ENCODE measurements around the gene CLNK. TPM values are rescaled to one million over a fixed set of nuclear protein-coding genes. Genes with fewer than 3 reads are reported as not detected.

CLNK gene
- total and polyA plus RNA-seq, 4 donors: under 0.01 to 0.01 (median under 0.01) TPM; not detected in 1

DNA sequence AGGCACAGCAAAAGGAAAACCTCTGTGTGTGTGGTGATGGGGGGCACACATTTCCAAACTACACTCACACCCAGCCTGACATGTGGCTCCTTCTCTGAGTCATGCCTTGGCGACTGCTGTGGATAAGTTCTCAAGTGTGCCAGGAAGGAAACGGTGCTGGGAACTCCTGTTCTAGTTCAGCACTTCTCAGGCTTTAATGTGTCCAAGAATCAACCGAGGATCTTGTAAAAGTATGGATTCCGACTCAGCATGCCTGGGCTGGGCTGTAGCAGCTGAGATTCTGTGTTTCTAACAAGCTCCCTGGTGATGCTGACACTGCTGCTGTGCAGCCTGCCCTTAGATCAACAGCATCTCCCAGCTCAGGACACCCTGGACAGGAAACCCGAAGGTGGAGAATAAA is 20.2 kb downstream of the CLNK start:
- no peak overlapping the region for H3K4me3 ChIP-seq (ENCODE audit: low read depth in 1 of 3, low read length in 3 of 3)
- H3K9ac ChIP-seq (ENCODE audit: low read depth in 1 of 2, low read length in 2 of 2): no peak overlapping the region
- no peak overlapping the region for H3K27ac ChIP-seq (ENCODE audit: low read depth in 1 of 2, low read length in 2 of 2)
- TF ChIP-seq FOXA1 (IDR thresholded peaks at IDR 0.05) (no peak), RAD21 (IDR thresholded peaks at IDR 0.05) (no peak)
- TF ChIP-seq, protein P1, sequence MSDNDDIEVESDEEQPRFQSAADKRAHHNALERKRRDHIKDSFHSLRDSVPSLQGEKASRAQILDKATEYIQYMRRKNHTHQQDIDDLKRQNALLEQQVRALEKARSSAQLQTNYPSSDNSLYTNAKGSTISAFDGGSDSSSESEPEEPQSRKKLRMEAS (IDR thresholded peaks at IDR 0.05): no peak
- no peak for DNase-seq (ENCODE audit: low spot score)
- 46% methylated on average over 5 of the region's 5 CpGs for WGBS
- H3K36me3 ChIP-seq (ENCODE audit: control insufficient read depth in 4 of 4, insufficient read depth in 3 of 4, low read depth in 1 of 4, low read length in 3 of 4): no peaks in the 10 kb centered on the region
- H3K4me1 ChIP-seq (ENCODE audit: control insufficient read depth in 4 of 4, insufficient read depth in 4 of 4, low read length in 3 of 4): no peaks in the 10 kb centered on the region
- H3K27me3 ChIP-seq (ENCODE audit: control insufficient read depth in 4 of 4, insufficient read depth in 4 of 4, low read length in 3 of 4): peaks cover 0 to 4% (median 0%) of the 10 kb centered on the region in 4 donors
- H3K9me3 ChIP-seq (ENCODE audit: control insufficient read depth in 4 of 4, low read length in 3 of 4): no peaks in the 10 kb centered on the region

DNA sequence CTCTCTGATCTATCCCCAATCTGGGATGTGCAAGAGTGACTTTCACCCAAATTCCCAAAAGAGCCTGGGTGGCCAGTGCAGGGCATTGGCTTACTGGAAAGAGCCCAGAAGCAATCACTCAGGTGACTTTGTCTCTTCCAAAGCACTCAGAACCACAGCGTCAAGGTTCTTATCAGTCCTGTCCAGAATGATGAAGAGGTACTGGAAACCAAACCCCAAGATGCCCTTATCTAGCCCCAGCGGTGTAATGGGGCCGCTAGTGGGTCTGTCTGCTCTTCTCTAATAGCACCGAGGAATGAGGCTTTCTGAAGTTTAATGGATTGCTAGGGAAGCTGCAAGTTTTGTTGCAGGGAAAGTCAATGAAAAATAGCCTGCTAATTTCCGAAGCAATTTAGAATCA is 21.6 kb downstream of the CLNK start:
- H3K36me3 ChIP-seq (ENCODE audit: control insufficient read depth in 4 of 4, insufficient read depth in 3 of 4, low read depth in 1 of 4, low read length in 3 of 4): no peaks in the 10 kb centered on the region
- no peak for DNase-seq (ENCODE audit: low spot score)
- peaks cover 0 to 4% (median 0%) of the 10 kb centered on the region in 4 donors for H3K27me3 ChIP-seq (ENCODE audit: control insufficient read depth in 4 of 4, insufficient read depth in 4 of 4, low read length in 3 of 4)
- 54% methylated on average over 5 of the region's 5 CpGs for WGBS
- no peaks in the 10 kb centered on the region for H3K4me1 ChIP-seq (ENCODE audit: control insufficient read depth in 4 of 4, insufficient read depth in 4 of 4, low read length in 3 of 4)
- no peak overlapping the region for H3K27ac ChIP-seq (ENCODE audit: low read depth in 1 of 2, low read length in 2 of 2)
- H3K9me3 ChIP-seq (ENCODE audit: control insufficient read depth in 4 of 4, low read length in 3 of 4): no peaks in the 10 kb centered on the region
- H3K9ac ChIP-seq (ENCODE audit: low read depth in 1 of 2, low read length in 2 of 2): no peak overlapping the region
- no peak overlapping the region for H3K4me3 ChIP-seq (ENCODE audit: low read depth in 1 of 3, low read length in 3 of 3)
- TF ChIP-seq RAD21 (IDR thresholded peaks at IDR 0.05) (no peak), JUND (IDR thresholded peaks at IDR 0.05) (no peak), YY1 (IDR thresholded peaks at IDR 0.05) (no peak), HNF4G (IDR thresholded peaks at IDR 0.05) (no peak), NR2F2 (IDR thresholded peaks at IDR 0.05) (no peak)
- TF ChIP-seq, protein P2, sequence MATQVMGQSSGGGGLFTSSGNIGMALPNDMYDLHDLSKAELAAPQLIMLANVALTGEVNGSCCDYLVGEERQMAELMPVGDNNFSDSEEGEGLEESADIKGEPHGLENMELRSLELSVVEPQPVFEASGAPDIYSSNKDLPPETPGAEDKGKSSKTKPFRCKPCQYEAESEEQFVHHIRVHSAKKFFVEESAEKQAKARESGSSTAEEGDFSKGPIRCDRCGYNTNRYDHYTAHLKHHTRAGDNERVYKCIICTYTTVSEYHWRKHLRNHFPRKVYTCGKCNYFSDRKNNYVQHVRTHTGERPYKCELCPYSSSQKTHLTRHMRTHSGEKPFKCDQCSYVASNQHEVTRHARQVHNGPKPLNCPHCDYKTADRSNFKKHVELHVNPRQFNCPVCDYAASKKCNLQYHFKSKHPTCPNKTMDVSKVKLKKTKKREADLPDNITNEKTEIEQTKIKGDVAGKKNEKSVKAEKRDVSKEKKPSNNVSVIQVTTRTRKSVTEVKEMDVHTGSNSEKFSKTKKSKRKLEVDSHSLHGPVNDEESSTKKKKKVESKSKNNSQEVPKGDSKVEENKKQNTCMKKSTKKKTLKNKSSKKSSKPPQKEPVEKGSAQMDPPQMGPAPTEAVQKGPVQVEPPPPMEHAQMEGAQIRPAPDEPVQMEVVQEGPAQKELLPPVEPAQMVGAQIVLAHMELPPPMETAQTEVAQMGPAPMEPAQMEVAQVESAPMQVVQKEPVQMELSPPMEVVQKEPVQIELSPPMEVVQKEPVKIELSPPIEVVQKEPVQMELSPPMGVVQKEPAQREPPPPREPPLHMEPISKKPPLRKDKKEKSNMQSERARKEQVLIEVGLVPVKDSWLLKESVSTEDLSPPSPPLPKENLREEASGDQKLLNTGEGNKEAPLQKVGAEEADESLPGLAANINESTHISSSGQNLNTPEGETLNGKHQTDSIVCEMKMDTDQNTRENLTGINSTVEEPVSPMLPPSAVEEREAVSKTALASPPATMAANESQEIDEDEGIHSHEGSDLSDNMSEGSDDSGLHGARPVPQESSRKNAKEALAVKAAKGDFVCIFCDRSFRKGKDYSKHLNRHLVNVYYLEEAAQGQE (IDR thresholded peaks at IDR 0.05): no peak
- TF ChIP-seq, protein P3, sequence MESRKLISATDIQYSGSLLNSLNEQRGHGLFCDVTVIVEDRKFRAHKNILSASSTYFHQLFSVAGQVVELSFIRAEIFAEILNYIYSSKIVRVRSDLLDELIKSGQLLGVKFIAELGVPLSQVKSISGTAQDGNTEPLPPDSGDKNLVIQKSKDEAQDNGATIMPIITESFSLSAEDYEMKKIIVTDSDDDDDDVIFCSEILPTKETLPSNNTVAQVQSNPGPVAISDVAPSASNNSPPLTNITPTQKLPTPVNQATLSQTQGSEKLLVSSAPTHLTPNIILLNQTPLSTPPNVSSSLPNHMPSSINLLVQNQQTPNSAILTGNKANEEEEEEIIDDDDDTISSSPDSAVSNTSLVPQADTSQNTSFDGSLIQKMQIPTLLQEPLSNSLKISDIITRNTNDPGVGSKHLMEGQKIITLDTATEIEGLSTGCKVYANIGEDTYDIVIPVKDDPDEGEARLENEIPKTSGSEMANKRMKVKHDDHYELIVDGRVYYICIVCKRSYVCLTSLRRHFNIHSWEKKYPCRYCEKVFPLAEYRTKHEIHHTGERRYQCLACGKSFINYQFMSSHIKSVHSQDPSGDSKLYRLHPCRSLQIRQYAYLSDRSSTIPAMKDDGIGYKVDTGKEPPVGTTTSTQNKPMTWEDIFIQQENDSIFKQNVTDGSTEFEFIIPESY (IDR thresholded peaks at IDR 0.05): no peak

DNA sequence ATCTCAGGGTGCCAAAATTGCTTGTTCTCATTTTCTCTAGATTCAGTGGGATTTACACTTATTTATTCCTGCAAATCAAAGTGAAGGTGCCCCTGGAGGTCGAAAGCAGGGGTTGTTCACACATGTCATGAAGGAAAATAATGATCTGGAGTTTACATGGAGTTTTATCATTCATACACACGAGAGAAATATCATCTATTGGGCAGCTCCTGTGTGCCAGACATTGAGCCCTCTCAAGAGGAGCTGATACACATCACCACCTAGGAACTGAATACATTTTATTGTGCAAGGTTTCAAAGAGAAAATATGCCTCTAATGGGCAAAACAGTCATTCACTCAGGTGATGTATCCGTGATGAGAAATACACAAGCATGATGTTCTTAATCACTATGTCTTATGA is 23.5 kb downstream of the CLNK start:
- H3K27me3 ChIP-seq (ENCODE audit: control insufficient read depth in 4 of 4, insufficient read depth in 4 of 4, low read length in 3 of 4): no peaks in the 10 kb centered on the region
- no peaks in the 10 kb centered on the region for H3K36me3 ChIP-seq (ENCODE audit: control insufficient read depth in 4 of 4, insufficient read depth in 3 of 4, low read depth in 1 of 4, low read length in 3 of 4)
- 67% methylated on average over 3 of the region's 3 CpGs for WGBS
- no peak overlapping the region for H3K9ac ChIP-seq (ENCODE audit: low read depth in 1 of 2, low read length in 2 of 2)
- H3K4me3 ChIP-seq (ENCODE audit: low read depth in 1 of 3, low read length in 3 of 3): no peak overlapping the region
- H3K27ac ChIP-seq (ENCODE audit: low read depth in 1 of 2, low read length in 2 of 2): no peak overlapping the region
- H3K4me1 ChIP-seq (ENCODE audit: control insufficient read depth in 4 of 4, insufficient read depth in 4 of 4, low read length in 3 of 4): no peaks in the 10 kb centered on the region
- TF ChIP-seq NR2F2 (IDR thresholded peaks at IDR 0.05) (no peak), RXRA (IDR thresholded peaks at IDR 0.05) (no peak), FOXA2 (IDR thresholded peaks at IDR 0.05) (no peak), SP1 (IDR thresholded peaks at IDR 0.05) (no peak), HNF4A (conservative IDR thresholded peaks at IDR 0.05) (no peak), FOXA1 (IDR thresholded peaks at IDR 0.05) (no peak), EGR1 (IDR thresholded peaks at IDR 0.05; ENCODE audit: low read depth in 2 of 2) (no peak)
- TF ChIP-seq, protein P4, sequence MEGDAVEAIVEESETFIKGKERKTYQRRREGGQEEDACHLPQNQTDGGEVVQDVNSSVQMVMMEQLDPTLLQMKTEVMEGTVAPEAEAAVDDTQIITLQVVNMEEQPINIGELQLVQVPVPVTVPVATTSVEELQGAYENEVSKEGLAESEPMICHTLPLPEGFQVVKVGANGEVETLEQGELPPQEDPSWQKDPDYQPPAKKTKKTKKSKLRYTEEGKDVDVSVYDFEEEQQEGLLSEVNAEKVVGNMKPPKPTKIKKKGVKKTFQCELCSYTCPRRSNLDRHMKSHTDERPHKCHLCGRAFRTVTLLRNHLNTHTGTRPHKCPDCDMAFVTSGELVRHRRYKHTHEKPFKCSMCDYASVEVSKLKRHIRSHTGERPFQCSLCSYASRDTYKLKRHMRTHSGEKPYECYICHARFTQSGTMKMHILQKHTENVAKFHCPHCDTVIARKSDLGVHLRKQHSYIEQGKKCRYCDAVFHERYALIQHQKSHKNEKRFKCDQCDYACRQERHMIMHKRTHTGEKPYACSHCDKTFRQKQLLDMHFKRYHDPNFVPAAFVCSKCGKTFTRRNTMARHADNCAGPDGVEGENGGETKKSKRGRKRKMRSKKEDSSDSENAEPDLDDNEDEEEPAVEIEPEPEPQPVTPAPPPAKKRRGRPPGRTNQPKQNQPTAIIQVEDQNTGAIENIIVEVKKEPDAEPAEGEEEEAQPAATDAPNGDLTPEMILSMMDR (IDR thresholded peaks at IDR 0.05; ENCODE audit: low read depth, low read length, missing input control): no peak
- TF ChIP-seq, protein P2 (IDR thresholded peaks at IDR 0.05): no peak
- no peak for DNase-seq (ENCODE audit: low spot score)
- H3K9me3 ChIP-seq (ENCODE audit: control insufficient read depth in 4 of 4, low read length in 3 of 4): no peaks in the 10 kb centered on the region
